Activated CD4-positive, CD25-positive, alpha-beta regulatory T cell (primary cell): Measurements from ENCODE around the gene SMC3.
"Not testable (repeated sequence)": the region's sequence is repeated elsewhere in the genome, so short reads cannot be mapped to it uniquely, and the experiment has no call there.

ENCODE experiments used
- DNase-seq, 4 experiments: peaks; one replicate each; lab custom pipeline; 2025; lab: John Stamatoyannopoulos, UW

SMC3 gene

GRCh38 chr10:110567201-110568054, at the start of gene SMC3:
TSS of gene SMC3 (plus strand) at chr10:110567695. CDS start at chr10:110567817, 122 bp downstream.
- DNase-seq: peak; percentile 67 to 86 (median 81)

DNA sequence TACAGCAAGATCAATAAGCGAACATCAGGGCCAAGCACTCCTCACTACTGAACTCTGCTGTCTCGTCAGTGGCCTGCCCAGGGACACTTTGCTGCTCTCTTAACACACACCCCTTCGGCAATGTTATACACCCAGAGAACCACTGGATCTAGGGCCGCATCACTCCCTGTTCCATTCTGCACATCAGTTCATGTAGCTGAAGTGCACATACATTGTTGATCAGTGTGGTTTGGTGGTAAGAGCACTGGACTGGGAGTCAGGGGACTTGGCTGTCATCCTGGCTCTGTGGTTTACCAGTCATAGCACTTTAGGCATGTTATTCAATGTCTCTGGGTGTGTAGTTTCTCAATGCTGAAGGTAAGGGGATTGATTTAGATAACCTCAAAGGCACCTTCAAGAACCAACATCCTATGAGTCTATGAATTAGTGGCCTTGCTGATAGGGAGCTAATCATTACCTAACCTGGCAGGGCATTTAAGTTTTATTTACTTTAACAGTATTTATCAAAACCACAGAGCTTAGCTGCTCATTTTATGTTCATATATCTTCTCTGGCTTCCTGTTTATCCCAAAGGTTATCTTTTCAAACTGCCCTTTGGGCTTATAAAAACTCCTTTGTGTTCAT, 45.0 kb upstream of the SMC3 start:
- DNase-seq: no peak

DNA sequence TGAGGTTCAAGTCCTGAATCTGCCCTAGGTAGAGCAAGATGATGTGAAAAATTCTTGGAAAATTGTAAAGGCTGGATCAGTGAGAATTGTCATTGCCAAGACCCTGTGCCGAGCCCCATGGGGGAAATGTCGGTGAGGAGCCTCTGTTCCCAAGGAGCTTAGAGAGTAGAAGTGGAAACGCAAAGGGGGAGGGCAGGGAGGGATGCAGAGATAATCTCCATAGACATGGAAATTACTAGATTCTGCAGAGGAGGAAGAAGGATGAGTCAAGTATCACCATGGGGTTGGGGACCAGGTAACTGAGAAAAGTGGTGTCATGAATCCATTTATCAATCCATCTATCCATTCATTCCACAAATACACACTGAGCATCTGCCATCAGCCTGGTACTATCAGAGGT, 43.8 kb upstream of the SMC3 start:
- DNase-seq: no peak

DNA sequence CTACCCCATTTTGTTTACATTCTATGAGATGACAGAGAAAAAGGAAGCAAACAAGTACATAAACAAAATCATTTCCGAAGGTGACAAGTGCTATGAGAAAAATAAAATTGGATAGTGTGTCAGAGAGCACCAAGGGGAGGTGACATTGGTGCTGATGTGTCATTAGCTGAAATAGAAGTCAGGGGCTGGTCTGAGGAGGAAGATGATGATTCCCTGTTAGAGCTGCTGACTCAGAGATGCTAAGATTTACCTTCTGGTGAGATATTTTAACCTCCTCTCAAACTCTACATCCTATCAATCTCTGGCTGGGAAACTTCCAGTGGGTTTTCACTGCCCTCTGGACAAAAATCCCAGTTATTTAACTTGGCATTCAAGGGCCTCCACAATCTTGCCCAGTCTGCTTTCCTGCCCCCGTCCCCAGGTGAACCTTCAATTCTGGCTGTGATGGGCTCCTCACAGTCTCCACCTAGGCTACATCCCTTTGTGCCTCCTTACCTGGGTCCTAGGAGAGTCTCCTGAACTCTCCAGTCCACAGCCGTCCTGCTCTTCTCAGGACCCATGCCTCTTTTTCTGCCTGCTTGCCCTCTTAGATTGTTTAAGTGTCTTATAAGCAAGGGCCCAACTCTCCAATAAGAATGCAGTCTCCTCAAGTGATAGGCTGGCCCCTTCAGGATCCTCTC, 43.2 kb upstream of the SMC3 start:
- no peak for DNase-seq

DNA sequence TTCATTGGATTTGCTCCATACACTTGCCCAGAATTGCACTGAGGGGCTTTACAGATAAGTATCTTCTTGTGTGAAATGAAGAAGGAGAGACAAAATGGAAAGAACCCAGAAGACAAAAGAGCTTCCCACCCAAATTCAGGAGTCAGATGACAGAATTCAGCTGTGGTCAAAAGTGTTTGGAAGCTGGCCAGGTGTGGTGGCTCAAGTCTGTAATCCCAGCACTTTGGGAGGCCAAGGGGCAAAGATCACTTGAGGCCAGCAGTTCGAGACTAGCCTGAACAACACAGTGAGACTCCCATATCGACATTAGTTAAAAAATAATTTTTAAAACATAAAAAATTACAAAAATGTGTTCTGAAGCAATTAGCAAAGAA, 42.6 kb upstream of the SMC3 start:
- no peak for DNase-seq

DNA sequence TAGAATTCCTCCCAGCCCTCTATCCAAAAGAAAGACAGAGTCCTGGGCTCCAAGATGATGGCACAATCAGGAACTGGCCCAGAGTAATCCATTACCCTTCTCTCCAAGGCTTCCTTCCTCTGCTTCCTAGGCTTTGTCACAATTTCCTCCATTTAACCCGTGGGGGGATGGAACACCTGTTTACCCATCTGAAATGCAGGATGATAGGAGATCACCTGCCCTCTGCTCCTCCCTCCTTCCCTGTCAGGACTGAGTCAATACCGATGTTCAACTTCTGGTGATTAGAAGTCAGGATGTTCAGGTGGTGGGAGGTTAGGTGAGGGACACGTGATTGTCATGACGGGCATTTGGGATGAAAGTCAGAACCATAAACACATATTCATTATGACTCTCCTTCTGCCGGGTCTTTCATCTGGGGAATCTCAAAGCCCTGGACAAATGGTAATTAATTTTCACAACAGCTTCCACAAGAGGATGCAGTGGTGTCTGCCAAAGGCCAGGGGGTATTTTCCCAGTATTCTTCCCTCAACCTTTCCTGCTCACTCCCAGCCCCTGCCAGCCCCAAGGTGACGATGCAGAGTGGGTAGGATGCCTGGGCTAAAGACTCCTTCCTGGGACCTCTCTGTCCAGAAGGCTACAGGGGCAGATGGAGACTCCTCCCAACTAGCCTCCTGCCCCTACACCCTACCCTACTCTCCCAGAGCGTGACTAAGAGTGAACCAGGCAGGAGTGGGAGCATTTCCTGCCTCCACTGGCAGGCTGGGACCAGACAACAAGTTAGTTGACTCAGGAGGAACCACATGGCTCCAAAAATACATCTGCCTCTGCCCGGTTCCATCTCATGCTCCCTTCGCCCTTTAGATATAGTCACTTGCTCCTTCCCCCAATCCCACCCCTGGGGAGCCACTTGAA, 41.9 kb upstream of the SMC3 start:
- DNase-seq: no peak

DNA sequence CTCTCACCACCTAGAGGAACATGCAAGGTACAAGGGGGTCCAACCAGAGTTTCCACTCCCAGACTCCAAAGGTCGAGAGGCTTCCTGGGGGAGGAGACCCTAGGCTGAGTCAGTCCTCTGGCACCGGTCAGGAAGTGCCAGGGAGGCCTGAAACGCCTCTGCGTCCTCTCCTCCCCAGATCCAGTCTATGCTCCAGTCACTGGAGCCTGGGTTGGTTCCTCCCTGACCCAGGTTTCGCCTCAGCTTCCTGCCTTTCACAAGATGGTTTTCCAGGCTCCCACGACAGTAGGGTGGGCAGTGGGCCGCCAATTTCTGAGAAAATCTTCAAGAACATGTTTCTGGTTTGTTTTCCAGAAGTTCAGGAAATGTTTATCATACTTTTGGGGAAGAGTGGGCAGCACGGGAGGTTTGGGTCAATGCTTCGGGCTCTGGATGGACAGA, 39.7 kb upstream of the SMC3 start:
- no peak for DNase-seq

DNA sequence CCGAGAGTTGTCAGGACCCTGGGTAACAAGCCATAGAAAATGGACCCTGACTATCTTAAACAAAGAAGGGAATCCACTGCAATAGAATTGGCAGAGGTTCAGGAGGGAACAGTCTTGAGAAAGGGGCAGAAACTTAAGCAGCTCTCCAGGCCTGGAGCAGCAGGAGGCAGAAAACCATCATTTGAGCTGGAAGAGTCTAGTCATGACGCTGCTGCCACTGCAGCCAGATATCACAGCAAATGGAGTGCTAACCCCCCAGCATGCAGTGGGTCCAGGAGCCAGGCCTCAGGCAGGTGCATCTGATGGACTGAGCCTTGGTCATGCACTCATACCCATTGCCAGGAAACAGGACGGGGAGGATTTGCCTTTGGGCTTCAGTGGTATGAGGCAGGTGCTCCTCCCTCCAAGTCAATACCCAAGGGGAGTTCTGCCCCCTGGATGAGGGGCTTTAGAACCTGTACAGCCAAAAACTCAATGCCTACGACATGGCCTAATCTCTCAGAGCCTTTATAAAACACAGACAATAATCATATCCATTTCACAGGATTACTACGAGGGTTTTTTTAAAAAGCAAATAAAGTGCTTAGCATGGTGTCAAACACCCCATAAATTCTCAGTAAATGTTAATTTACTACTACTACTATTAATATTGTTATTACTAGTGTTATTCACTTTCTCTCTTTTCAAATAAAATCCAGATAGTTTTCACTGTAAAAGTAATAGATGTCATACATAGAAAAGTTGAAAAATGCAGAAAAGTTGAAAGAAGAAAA, 39.1 kb upstream of the SMC3 start:
- no peak for DNase-seq

DNA sequence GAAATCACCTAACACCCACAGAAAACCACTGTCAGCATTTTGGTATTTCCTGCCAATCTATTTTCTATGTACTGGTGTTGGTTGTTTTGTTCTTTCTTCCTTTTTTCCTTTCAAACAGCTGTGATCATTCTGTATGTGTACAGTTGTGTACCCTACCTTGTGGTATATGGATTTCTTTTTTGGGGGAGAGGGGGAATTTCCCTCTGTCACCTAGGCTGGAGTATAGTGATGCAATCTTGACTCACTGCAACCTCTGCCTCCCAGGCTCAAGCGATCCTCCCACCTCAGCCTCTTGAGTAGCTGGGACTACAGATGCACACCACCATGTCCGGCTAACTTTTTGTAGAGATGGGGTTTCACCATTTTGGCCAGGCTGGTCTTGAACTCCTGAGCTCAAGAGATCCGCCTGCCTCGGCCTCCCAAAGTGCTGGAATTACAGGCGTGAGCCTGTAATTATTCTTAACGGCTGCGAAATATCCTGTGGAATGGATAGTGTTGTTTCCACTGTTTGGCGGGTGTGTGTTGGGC, 38.4 kb upstream of the SMC3 start:
- not testable (repeated sequence) for DNase-seq

GRCh38 chr10:110529596-110530011, 37.9 kb upstream of the SMC3 start:
- DNase-seq: no peak

- DNase-seq: no peak
These were observed 37.2 kb upstream of the SMC3 start for GRCh38 chr10:110530131-110530831.

DNA sequence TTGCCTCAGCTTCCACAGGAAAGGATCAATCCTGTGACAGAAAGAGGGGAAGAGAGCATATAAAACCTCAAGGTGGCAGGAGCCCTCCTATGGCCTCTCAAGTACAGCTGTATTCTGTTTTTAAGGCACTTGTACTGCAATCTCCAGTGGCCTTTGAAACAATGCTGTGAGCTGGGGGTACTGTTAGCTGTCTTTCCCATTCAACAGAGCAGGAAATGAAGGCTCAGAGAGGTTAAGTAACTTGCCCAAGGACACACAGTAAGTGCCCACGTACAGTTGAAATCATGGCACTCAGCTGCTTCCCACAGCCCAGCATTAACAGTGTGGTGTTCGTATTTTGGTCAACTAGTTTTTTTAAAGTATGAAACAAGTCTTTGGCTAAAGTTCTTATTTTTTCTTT, 35.8 kb upstream of the SMC3 start:
- DNase-seq: no peak

- not testable (repeated sequence) for DNase-seq
These were observed 34.9 kb upstream of the SMC3 start for GRCh38 chr10:110532628-110533027.

DNA sequence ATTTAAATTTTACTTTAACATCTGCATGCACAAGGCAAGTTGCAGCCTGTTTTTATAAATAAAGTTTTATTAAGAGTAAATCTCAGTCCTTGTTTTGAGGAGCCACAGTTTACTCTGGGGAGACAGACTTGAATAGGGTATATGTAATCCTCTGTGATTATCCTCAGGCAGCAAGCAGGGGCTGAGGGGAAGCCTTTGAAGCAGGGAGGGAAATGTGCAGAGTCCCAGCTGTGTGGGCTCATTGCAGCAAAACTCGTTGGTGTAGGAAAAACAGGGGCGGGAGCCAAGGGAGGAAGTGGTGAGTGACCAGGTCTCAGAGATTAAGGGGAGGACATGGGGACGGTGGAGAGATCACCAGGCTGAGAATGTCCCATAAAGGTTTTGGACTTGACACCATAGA, 34.3 kb upstream of the SMC3 start:
- no peak for DNase-seq

DNA sequence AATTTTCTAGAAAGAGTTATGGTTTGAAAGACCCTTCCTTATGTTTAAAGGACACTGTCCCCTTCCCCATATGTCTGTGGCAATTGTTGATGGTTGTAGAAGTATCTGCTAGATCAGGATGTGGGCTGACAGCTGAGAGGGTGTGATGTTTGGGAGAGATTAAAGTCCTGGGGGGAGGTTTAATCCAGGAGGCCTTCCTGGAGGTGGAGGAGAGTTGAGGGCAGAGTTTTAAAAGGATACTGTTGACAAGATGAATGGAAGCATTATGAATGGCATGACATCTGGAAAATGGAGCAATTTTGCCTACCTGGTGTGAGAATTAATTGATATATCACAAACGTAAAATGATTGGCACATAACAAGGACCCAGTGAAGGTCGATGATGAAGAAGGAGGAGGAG, 32.9 kb upstream of the SMC3 start:
- DNase-seq: no peak

GRCh38 chr10:110535958-110536891, 31.3 kb upstream of the SMC3 start:
- peak in 2 of 4 experiments; percentile 17 to 18 for DNase-seq

DNA sequence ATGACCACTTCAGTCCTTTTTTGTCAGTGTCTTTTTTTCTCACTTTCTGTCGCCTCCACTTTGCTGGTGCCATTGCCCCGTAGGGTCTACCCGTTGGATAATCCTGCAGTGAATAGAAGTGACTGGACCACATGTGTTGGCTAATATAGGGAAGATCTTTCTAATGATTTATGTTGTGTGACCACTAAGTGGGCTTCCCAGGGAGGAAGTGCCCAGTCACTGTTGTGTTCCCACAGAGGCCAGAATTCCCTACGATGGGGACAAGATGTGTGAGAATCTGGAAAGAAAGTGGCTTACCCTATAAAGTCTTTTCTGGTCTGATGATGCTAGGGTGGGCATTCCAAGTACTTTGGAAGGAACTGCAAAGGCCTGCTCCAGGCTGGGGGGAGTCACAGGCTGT, 28.4 kb upstream of the SMC3 start:
- no peak for DNase-seq

DNA sequence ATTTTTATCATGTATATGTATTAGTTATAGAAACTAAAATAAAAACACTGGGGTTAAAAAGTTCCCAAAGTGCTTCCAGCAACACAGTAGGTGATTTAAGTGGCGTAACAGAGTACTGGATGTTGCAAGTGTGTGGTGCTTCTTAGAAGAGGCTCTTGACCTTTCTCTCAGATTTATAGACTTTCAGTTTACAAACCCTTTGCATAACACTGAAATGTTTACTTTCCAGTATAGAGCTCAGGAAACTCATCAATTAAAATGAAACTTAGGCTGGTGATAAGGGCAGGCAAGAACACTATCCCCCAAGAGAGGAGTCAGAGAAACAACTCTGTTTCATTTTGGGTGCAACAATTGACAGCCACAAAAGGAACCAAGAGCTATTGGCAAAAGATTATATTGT, 27.5 kb upstream of the SMC3 start:
- no peak for DNase-seq

DNA sequence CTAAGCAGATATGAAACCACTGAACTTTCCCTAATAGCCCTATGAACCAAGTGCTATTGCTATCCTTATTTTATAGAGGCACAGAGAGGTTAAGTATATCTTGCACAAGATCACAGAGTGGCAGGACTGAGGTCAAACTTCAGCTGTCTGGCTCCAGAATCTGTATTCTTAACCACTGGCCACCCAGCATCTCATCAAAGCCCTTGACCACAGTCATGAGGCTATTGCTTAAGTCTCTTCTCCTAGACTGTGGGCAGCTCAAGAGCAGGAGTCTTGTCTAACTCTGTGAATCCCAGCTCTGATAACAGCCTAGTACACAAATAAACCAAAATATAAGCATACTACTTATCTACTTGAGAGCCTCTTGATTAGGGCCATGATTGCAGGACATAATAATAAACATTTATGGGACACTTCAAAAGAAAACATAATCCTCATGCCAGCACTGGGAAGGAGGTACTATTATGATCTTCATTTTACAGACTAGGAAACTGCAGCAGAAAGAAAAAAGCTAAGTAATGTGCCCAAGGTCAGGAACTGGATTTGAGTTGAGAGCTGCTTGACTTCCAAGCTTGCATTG, 22.4 kb upstream of the SMC3 start:
- no peak for DNase-seq
